Testis (tissue), 2 donors: Measurements from ENCODE around the gene MAP3K20.

Experiments
- CTCF ChIP-seq, 3 experiments: fragments of 450-650 bp in 2 of 3; fragments of 200-600 bp in 1 of 3; sonication (generic) in 1 of 3; IDR thresholded peaks; one replicate each; pipeline ENCODE4 v1.5.1; 2016 to 2019; ENCODE audit warnings: antibody characterized with exemption in 3 of 3, mild to moderate bottlenecking in 2 of 3, moderate library complexity in 1 of 3
- POLR2A ChIP-seq: fragments of 450-650 bp; IDR thresholded peaks from one replicate; pipeline ENCODE4 v1.6.1; 2017; ENCODE audit warnings: antibody characterized with exemption, mild to moderate bottlenecking, moderate library complexity

DNA sequence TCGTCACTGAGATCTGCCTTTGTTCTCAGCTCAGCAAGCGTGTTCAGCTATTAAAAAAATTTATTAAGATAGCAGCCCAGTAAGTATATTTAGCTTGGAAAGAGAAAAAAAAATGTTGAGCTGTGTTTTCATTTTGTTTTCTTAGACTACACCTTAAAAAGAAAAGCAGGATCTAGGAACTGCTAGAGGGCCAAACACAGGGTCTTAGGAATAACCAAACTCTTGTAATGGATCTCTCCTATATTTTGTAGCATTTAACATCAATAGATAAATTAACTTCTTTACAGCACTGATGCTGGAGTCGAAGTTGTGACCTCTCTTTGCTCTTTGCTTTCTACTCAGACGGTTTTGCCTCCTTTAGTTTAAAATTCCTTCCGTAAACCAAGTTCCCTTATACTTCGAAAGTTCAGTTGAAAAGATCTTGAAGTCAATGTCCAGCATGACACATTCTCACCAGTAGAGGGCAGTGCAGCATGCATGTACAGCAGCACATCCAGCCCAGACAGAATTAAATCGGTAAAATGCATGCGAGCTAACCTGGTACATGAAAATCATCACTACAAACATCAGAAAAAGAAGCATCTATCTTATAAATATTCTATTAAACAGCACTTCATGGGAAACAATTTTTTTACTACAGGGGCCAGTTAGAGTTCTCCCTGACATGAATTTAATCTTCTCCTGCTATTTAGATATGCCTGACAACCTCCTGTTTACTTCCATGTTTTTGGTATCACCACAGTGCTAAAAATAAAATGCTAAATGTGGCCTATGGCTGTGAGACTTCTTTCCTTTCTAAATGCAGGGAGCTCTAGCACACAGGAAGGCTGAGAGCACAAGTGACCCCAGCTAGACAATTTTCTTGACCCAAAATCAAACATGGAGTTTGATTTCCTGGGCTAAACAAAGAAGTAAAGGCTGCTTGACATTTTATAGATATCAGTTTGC lies 48.2 kb upstream of the MAP3K20 start:
- peak; percentile 97 for TF ChIP-seq CTCF (IDR thresholded peaks at IDR 0.05)
- no peak for TF ChIP-seq POLR2A
